DND-41 (cell line): ENCODE data around the gene KLHDC8A.
"Not testable (repeated sequence)": the region's sequence is repeated elsewhere in the genome, so short reads cannot be mapped to it uniquely, and the experiment has no call there.

Source experiments
- ATAC-seq: fragments of 200-7000 bp; cut with Tn5 transposase; 3 replicates; pipeline ENCODE4 v1.9.1; 2021; ENCODE audit warnings: low read depth; ENCODE audit not compliant: insufficient read depth
- DNase-seq: peaks from one replicate; pipeline ENCODE4 v3.0.0-alpha.2; 2020
- H2AFZ ChIP-seq: 2 replicates; pipeline ENCODE4 v1.6.0; 2012; ENCODE audit warnings: low read depth, low read length
- H3K27ac ChIP-seq: 2 replicates; pipeline ENCODE4 v1.5.1; 2012; ENCODE audit warnings: low read length, inconsistent platforms
- H3K27me3 ChIP-seq: fragments of 200-600 bp; sonication (generic); 2 replicates; pipeline ENCODE4 v1.6.0; 2012; ENCODE audit warnings: low read length, mild to moderate bottlenecking, inconsistent platforms; ENCODE audit not compliant: insufficient read depth, poor library complexity
- H3K36me3 ChIP-seq: 2 replicates; pipeline ENCODE4 v1.5.1; 2012; ENCODE audit warnings: low read length, inconsistent platforms; ENCODE audit not compliant: insufficient read depth
- H3K4me1 ChIP-seq: 2 replicates; pipeline ENCODE4 v1.5.1; 2012; ENCODE audit warnings: mild to moderate bottlenecking, low read length; ENCODE audit not compliant: insufficient read depth
- H3K4me2 ChIP-seq: 2 replicates; pipeline ENCODE4 v1.6.0; 2012; ENCODE audit warnings: mild to moderate bottlenecking, moderate library complexity, low read length, inconsistent platforms; ENCODE audit not compliant: insufficient read depth
- H3K4me3 ChIP-seq, 2 experiments: fragments of 200-600 bp in 1 of 2; shearing (Covaris generic) in 1 of 2; 2 replicates each; pipeline ENCODE4 v1.5.1; 2012 to 2016; ENCODE audit warnings: inconsistent platforms in 2 of 2, low read length in 2 of 2, mild to moderate bottlenecking in 2 of 2, low read depth in 1 of 2, moderate library complexity in 1 of 2
- H3K79me2 ChIP-seq: 2 replicates; pipeline ENCODE4 v1.6.0; 2012; ENCODE audit warnings: low read length, inconsistent platforms; ENCODE audit not compliant: insufficient read depth
- H3K9ac ChIP-seq: 2 replicates; pipeline ENCODE4 v1.6.0; 2012; ENCODE audit warnings: low read depth, mild to moderate bottlenecking, inconsistent platforms, low read length, moderate library complexity
- H3K9me3 ChIP-seq: 2 replicates; pipeline ENCODE4 v1.5.1; 2012; ENCODE audit warnings: low read length, moderate library complexity, mild to moderate bottlenecking, inconsistent platforms; ENCODE audit not compliant: insufficient read depth, severe bottlenecking
- H4K20me1 ChIP-seq: 2 replicates; pipeline ENCODE4 v1.6.0; 2012; ENCODE audit warnings: low read length; ENCODE audit not compliant: insufficient read depth
- CTCF ChIP-seq: IDR thresholded peaks from 2 replicates; pipeline ENCODE4 v1.5.1; 2012; ENCODE audit warnings: borderline replicate concordance, low read length, moderate library complexity, mild to moderate bottlenecking; ENCODE audit not compliant: poor library complexity, severe bottlenecking; ENCODE audit errors: extremely low read depth
- EZH2 ChIP-seq: IDR thresholded peaks from 3 replicates; pipeline ENCODE4 v1.6.1; 2012; ENCODE audit warnings: borderline replicate concordance, low read depth, mild to moderate bottlenecking, moderate library complexity, low read length, inconsistent platforms; ENCODE audit not compliant: severe bottlenecking

The KLHDC8A gene

GRCh38 chr1:205370780-205371179, 14.1 kb upstream of the KLHDC8A start:
- H3K27ac ChIP-seq = no peak overlapping the region
- TF ChIP-seq CTCF (no peak), EZH2 (no peak)

GRCh38 chr1:205369701-205370123, 13.0 kb upstream of the KLHDC8A start:
- Histone ChIP-seq H3K9ac (no peak overlapping the region), H4K20me1 (no peaks in the 10 kb centered on the region), H3K36me3 (no peaks in the 10 kb centered on the region), H3K9me3 (no peaks in the 10 kb centered on the region), H3K27me3 (peaks cover 51% of the 10 kb centered on the region), H3K79me2 (no peaks in the 10 kb centered on the region), H2AFZ (no peak overlapping the region), H3K4me1 (no peaks in the 10 kb centered on the region), H3K4me2 (no peak overlapping the region), H3K4me3 (no peak overlapping the region), H3K27ac (no peak overlapping the region)
- no peak for TF ChIP-seq EZH2
- no peak for TF ChIP-seq CTCF
- DNase-seq (no peak), ATAC-seq (no peak)

More at GRCh38 chr1:205370780-205371179, 14.1 kb upstream of the KLHDC8A start:
- H3K79me2 ChIP-seq = no peaks in the 10 kb centered on the region
- no peak for DNase-seq
- H3K4me2 ChIP-seq = no peak overlapping the region
- no peak overlapping the region for H2AFZ ChIP-seq
- no peak for ATAC-seq
- H3K4me3 ChIP-seq = no peak overlapping the region
- H3K4me1 ChIP-seq = no peaks in the 10 kb centered on the region
- no peaks in the 10 kb centered on the region for H4K20me1 ChIP-seq
- H3K9ac ChIP-seq = no peak overlapping the region
- H3K36me3 ChIP-seq = no peaks in the 10 kb centered on the region
- H3K27me3 ChIP-seq = peaks cover 48% of the 10 kb centered on the region
- no peaks in the 10 kb centered on the region for H3K9me3 ChIP-seq

GRCh38 chr1:205368478-205368877, 11.8 kb upstream of the KLHDC8A start:
- no peaks in the 10 kb centered on the region for H3K36me3 ChIP-seq
- H3K27me3 ChIP-seq = peaks cover 41% of the 10 kb centered on the region
- H4K20me1 ChIP-seq = no peaks in the 10 kb centered on the region
- H3K9me3 ChIP-seq = no peaks in the 10 kb centered on the region
- no peaks in the 10 kb centered on the region for H3K79me2 ChIP-seq
- TF ChIP-seq CTCF (no peak), EZH2 (no peak)
- DNase-seq (no peak), ATAC-seq (no peak)
- H3K4me2 ChIP-seq = no peak overlapping the region
- H3K4me1 ChIP-seq = no peaks in the 10 kb centered on the region
- no peak overlapping the region for H3K4me3 ChIP-seq
- no peak overlapping the region for H3K27ac ChIP-seq
- no peak overlapping the region for H2AFZ ChIP-seq
- no peak overlapping the region for H3K9ac ChIP-seq

GRCh38 chr1:205365945-205366463, 9.3 kb upstream of the KLHDC8A start:
- no peaks in the 10 kb centered on the region for H3K9me3 ChIP-seq
- no peak overlapping the region for H3K9ac ChIP-seq
- H3K4me3 ChIP-seq = no peak overlapping the region
- DNase-seq = no peak
- H3K36me3 ChIP-seq = no peaks in the 10 kb centered on the region
- H3K79me2 ChIP-seq = no peaks in the 10 kb centered on the region
- H3K4me2 ChIP-seq = no peak overlapping the region
- H4K20me1 ChIP-seq = no peaks in the 10 kb centered on the region
- no peak overlapping the region for H3K27ac ChIP-seq
- no peak for ATAC-seq
- H3K27me3 ChIP-seq = peaks cover 38% of the 10 kb centered on the region
- no peaks in the 10 kb centered on the region for H3K4me1 ChIP-seq
- no peak overlapping the region for H2AFZ ChIP-seq
- TF ChIP-seq CTCF (no peak), EZH2 (no peak)

GRCh38 chr1:205365086-205365485, 8.4 kb upstream of the KLHDC8A start:
- DNase-seq, H3K36me3 ChIP-seq, H3K4me3 ChIP-seq, H3K4me1 ChIP-seq, H2AFZ ChIP-seq, ATAC-seq, H3K9ac ChIP-seq, H3K27ac ChIP-seq, H3K9me3 ChIP-seq, H4K20me1 ChIP-seq, H3K79me2 ChIP-seq, H3K4me2 ChIP-seq: not testable (repeated sequence)
- peaks cover 44% of the 10 kb centered on the region for H3K27me3 ChIP-seq
